Uterus (tissue), 4 donors: ENCODE data around the gene LMNTD1. TPM values are rescaled to one million over a fixed set of nuclear protein-coding genes. Genes with fewer than 3 reads are reported as not detected.

ENCODE experiments used
- DNase-seq, 2 donors: peaks; one replicate each; pipeline ENCODE4 v3.0.0-alpha.2; 2019 to 2020
- H3K27ac ChIP-seq, 2 donors: fragments of 200-600 bp; sonication (generic); 1 replicate in 1 of 2; 2 replicates in 1 of 2; pipeline ENCODE4 v1.5.1; 2016 to 2018
- H3K27me3 ChIP-seq, 2 donors: fragments of 200-600 bp; sonication (generic); one replicate each; pipeline ENCODE4 v1.5.1; 2018 to 2019; ENCODE audit warnings: control low read depth in 1 of 2
- H3K36me3 ChIP-seq, 2 donors: fragments of 200-600 bp; sonication (generic); one replicate each; pipeline ENCODE4 v1.5.1; 2019; ENCODE audit warnings: control low read depth in 1 of 2
- H3K4me1 ChIP-seq, 2 donors: fragments of 200-600 bp; sonication (generic); one replicate each; pipeline ENCODE4 v1.5.1; 2018 to 2019; ENCODE audit warnings: control low read depth in 1 of 2
- H3K4me3 ChIP-seq, 2 donors: fragments of 200-600 bp; sonication (generic); 1 replicate in 1 of 2; 2 replicates in 1 of 2; pipeline ENCODE4 v1.5.1; 2018 to 2019; ENCODE audit warnings: mild to moderate bottlenecking in 1 of 2
- H3K9me3 ChIP-seq, 2 donors: fragments of 200-600 bp; sonication (generic); one replicate each; pipeline ENCODE4 v1.5.1; 2019; ENCODE audit warnings: control low read depth in 1 of 2
- POLR2A ChIP-seq, 2 donors: fragments of 450-650 bp; IDR thresholded peaks; one replicate each; pipeline ENCODE4 v1.6.1; 2016; ENCODE audit warnings: antibody characterized with exemption in 2 of 2, mild to moderate bottlenecking in 1 of 2, moderate library complexity in 1 of 2
- intact Hi-C: fragments of 100-400 bp; cut with DNase I; formaldehyde crosslinking; loops from one replicate; pipeline ENCODE4 v1.15.1; 2023; ENCODE audit warnings: low total_unique reads
- total RNA-seq, 4 donors: library from RNA; depleted of rRNA in 3 of 4; stranded (reverse); fragments of >200 nt in 3 of 4; gene quantifications; one replicate each; pipeline versions ENCODE4 v1.1.0 to v1.2.4, GENCODE V29; 2014 to 2023
- TF ChIP-seq, protein P1 (sequence below), 4 experiments: fragments of 200-600 bp in 2 of 4; fragments of 450-650 bp in 2 of 4; sonication (generic) in 2 of 4; IDR thresholded peaks; one replicate each; pipeline ENCODE4 v1.5.1; 2016 to 2019; ENCODE audit warnings: antibody characterized with exemption in 4 of 4, mild to moderate bottlenecking in 2 of 4, moderate library complexity in 1 of 4
- donor health status: DM: yes; HTN: yes; CAD: no.

Gene LMNTD1
- total RNA-seq, 4 donors from 2014 or later, result 6.6 TPM; not detected in 3

DNA sequence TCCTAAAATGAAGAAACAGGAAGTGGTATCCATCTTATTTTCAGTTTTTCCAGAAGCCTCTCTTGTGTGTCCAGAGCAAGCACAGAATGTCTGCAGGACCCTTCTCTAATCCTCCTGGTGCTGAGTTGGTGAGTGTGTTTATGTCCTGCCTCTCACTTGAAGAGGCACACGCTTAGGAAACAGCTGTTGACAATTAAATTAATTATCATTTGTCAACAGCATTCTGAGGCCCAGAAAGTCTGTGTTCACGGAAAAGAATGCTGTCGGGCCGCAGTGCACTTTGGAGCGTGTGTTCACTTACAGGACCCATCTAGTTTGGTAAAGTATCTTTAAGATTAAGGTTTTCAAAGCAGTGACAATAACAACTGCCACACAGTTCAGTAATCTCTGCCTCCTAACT lies 70.5 kb downstream of the LMNTD1 start:
- no peak overlapping the region for H3K4me3 ChIP-seq
- no peak overlapping the region for H3K27ac ChIP-seq
- H3K27me3 ChIP-seq, result no peaks in the 10 kb centered on the region
- no peak for TF ChIP-seq POLR2A (IDR thresholded peaks at IDR 0.05)
- TF ChIP-seq, protein P1, sequence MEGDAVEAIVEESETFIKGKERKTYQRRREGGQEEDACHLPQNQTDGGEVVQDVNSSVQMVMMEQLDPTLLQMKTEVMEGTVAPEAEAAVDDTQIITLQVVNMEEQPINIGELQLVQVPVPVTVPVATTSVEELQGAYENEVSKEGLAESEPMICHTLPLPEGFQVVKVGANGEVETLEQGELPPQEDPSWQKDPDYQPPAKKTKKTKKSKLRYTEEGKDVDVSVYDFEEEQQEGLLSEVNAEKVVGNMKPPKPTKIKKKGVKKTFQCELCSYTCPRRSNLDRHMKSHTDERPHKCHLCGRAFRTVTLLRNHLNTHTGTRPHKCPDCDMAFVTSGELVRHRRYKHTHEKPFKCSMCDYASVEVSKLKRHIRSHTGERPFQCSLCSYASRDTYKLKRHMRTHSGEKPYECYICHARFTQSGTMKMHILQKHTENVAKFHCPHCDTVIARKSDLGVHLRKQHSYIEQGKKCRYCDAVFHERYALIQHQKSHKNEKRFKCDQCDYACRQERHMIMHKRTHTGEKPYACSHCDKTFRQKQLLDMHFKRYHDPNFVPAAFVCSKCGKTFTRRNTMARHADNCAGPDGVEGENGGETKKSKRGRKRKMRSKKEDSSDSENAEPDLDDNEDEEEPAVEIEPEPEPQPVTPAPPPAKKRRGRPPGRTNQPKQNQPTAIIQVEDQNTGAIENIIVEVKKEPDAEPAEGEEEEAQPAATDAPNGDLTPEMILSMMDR (IDR thresholded peaks at IDR 0.05), result no peak
- no peak for DNase-seq
- H3K36me3 ChIP-seq, result no peaks in the 10 kb centered on the region
- intact Hi-C loops, result no loop called here
- no peaks in the 10 kb centered on the region for H3K9me3 ChIP-seq
- no peaks in the 10 kb centered on the region for H3K4me1 ChIP-seq

DNA sequence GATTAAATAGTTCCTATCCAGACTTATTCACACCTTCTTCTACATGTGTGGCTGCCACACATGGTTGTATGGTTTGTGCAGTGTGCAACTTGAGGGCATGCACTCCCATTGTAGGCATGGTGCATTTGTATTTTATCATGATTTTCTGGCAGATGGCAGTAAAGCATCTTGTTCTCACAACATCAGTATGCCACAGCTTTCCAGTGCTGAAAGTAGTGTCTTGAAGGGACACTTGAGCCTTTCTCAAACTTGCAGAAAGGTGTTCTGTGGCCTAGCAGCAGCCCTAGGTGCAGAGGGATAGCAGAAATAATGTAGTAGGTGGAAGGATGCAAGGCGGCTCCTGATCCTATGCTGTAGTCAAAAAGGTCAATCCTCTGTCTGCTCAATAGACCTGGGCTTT lies 72.9 kb downstream of the LMNTD1 start:
- Histone ChIP-seq H3K27ac (no peak overlapping the region), H3K9me3 (no peaks in the 10 kb centered on the region), H3K4me1 (no peaks in the 10 kb centered on the region), H3K27me3 (no peaks in the 10 kb centered on the region), H3K36me3 (no peaks in the 10 kb centered on the region), H3K4me3 (no peak overlapping the region)
- TF ChIP-seq, protein P1 (IDR thresholded peaks at IDR 0.05), result no peak
- TF ChIP-seq POLR2A (IDR thresholded peaks at IDR 0.05), result no peak
- no peak for DNase-seq
- intact Hi-C loops, result no loop called here

DNA sequence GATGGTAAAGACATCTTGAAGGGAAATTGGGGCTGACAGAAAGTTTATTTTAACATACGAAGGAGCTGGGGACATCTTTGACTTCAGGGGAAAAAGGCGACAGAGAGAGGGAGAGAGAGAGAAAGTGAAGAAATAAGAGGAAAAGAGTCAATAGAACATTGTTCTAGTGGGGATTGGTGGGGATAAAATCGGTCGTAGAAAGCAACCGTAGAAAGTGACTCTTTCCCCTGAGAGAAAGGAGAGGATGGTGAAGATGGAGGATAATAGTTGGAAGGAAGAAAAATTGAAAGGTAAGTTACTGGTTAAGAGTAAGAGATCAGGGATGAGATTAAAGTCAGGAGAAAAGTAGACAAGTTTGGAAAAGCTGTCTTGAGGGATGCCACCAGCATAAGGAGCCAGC lies 75.9 kb downstream of the LMNTD1 start:
- no peak overlapping the region for H3K27ac ChIP-seq
- TF ChIP-seq, protein P1 (IDR thresholded peaks at IDR 0.05), result no peak
- no peak for TF ChIP-seq POLR2A (IDR thresholded peaks at IDR 0.05)
- H3K4me1 ChIP-seq, result no peaks in the 10 kb centered on the region
- DNase-seq, result no peak
- H3K36me3 ChIP-seq, result no peaks in the 10 kb centered on the region
- intact Hi-C loops, result no loop called here
- no peak overlapping the region for H3K4me3 ChIP-seq
- no peaks in the 10 kb centered on the region for H3K27me3 ChIP-seq
- no peaks in the 10 kb centered on the region for H3K9me3 ChIP-seq

DNA sequence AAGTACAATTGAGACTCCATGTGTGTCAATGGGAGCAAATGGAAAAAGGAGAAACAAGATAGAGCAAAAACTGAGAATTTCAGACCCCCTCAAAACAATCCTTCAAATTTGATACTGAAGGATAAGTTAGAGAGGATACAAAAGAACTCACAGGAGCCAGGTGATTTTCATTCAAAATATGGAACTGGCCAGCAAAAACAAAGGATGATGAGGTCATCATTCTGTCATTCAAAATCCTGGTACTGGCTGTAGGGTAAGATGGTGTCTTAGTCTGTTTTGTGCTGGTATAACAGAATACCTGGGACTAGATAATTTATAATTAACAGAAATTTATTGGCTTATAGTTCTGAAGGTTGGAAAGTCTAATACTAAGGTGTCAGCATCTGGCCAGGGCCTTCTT lies 80.6 kb downstream of the LMNTD1 start:
- intact Hi-C loops, result no loop called here
- no peak overlapping the region for H3K4me3 ChIP-seq
- no peaks in the 10 kb centered on the region for H3K9me3 ChIP-seq
- no peak for DNase-seq
- no peak overlapping the region for H3K27ac ChIP-seq
- TF ChIP-seq, protein P1 (IDR thresholded peaks at IDR 0.05), result no peak
- no peak for TF ChIP-seq POLR2A (IDR thresholded peaks at IDR 0.05)
- no peaks in the 10 kb centered on the region for H3K4me1 ChIP-seq
- H3K27me3 ChIP-seq, result no peaks in the 10 kb centered on the region
- H3K36me3 ChIP-seq, result no peaks in the 10 kb centered on the region

DNA sequence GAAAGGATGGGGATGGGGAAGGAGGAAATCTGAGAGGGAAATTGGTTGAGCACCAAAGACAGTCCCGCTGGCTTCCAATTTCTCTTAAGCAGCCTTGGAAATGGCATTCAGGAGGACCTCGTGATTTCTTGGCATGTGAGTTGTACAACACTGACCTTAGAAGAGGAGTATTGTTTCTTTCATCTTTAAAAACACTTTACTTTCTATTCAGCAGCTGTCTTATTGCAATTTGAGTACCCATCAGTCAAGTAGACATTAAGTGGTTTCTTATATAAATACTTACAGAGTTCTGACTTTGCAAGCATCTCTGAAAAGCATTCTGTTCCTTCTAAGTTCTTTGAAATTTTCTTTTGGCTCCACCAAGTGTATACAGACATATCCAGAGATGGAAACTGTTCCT lies 83.2 kb downstream of the LMNTD1 start:
- DNase-seq, result no peak
- Histone ChIP-seq H3K4me3 (no peak overlapping the region), H3K27ac (no peak overlapping the region), H3K36me3 (no peaks in the 10 kb centered on the region), H3K4me1 (no peaks in the 10 kb centered on the region), H3K9me3 (no peaks in the 10 kb centered on the region), H3K27me3 (no peaks in the 10 kb centered on the region)
- TF ChIP-seq, protein P1 (IDR thresholded peaks at IDR 0.05), result no peak
- TF ChIP-seq POLR2A (IDR thresholded peaks at IDR 0.05), result no peak
- intact Hi-C loops, result no loop called here
